B cell (primary cell): ENCODE results near the gene FTO. TPM values are rescaled to one million over a fixed set of nuclear protein-coding genes. Genes with fewer than 3 reads are reported as not detected.

ENCODE experiments used
- ATAC-seq: fragments of 200-7000 bp; cut with Tn5 transposase; one replicate; pipeline ENCODE4 v1.10.0; 2021; ENCODE audit warnings: low read depth, mild to moderate bottlenecking, moderate number of reproducible peaks, moderate library complexity
- CTCF ChIA-PET: fragments of 350-600 bp; sonication (Branson Sonifier 250); formaldehyde crosslinking; loops from one replicate; lab custom pipeline; 2021; ENCODE audit warnings: antibody characterized with exemption, inconsistent platforms; lab: Charles Lee
- POLR2A ChIA-PET: fragments of 350-600 bp; sonication (Branson Sonifier 250); formaldehyde crosslinking; loops from one replicate; lab custom pipeline; 2021; ENCODE audit warnings: antibody characterized with exemption; lab: Charles Lee
- DNase-seq: peaks from one replicate; pipeline ENCODE4 v3.0.0; 2013
- H2AFZ ChIP-seq: 2 replicates; pipeline ENCODE4 v1.6.1; 2012; ENCODE audit warnings: mild to moderate bottlenecking, low read depth, low read length; ENCODE audit not compliant: insufficient read depth, poor library complexity, severe bottlenecking
- H3K27ac ChIP-seq, 2 donors: 1 replicate in 1 of 2; 2 replicates in 1 of 2; pipeline ENCODE4 v1.5.1; 2012 to 2013; ENCODE audit warnings: low read length in 2 of 2, mild to moderate bottlenecking in 2 of 2, moderate library complexity in 1 of 2
- H3K27me3 ChIP-seq, 4 experiments: fragments of 200-600 bp in 1 of 4; sonication (generic) in 1 of 4; replicated peaks in 1 of 4; 1 replicate in 2 of 4; 2 replicates in 2 of 4; pipeline versions ENCODE4 v1.6.1 to v1.7.0; 2013 to 2016; ENCODE audit warnings: low read length in 3 of 4, mild to moderate bottlenecking in 2 of 4, mixed read lengths in 1 of 4, moderate library complexity in 1 of 4; ENCODE audit not compliant: insufficient read depth in 4 of 4, control insufficient read depth in 3 of 4; ENCODE audit errors: control extremely low read depth in 1 of 4
- H3K36me3 ChIP-seq, 2 experiments: replicated peaks in 1 of 2; 1 replicate in 1 of 2; 2 replicates in 1 of 2; pipeline versions ENCODE4 v1.6.1 to v1.7.1; 2013; ENCODE audit warnings: low read length in 1 of 2; ENCODE audit not compliant: insufficient read depth in 2 of 2, control insufficient read depth in 1 of 2; ENCODE audit errors: control extremely low read depth in 1 of 2, extremely low read depth in 1 of 2
- H3K4me1 ChIP-seq, 2 donors: fragments of 200-600 bp in 1 of 2; sonication (generic) in 1 of 2; 1 replicate in 1 of 2; 2 replicates in 1 of 2; pipeline versions ENCODE4 v1.5.1 to v1.6.1; 2013 to 2017; ENCODE audit warnings: low read length in 2 of 2; ENCODE audit not compliant: control insufficient read depth in 2 of 2, insufficient read depth in 2 of 2
- H3K4me2 ChIP-seq: replicated peaks from 2 replicates; pipeline ENCODE3; 2012; ENCODE audit warnings: mild to moderate bottlenecking, low read depth, low read length; ENCODE audit not compliant: poor library complexity, severe bottlenecking
- H3K4me3 ChIP-seq, 5 experiments: fragments of 200-600 bp in 1 of 5; sonication (generic) in 1 of 5; 1 replicate in 3 of 5; 2 replicates in 2 of 5; pipeline versions ENCODE4 v1.5.1 to v1.7.0; 2011 to 2016; ENCODE audit warnings: low read length in 4 of 5, mild to moderate bottlenecking in 4 of 5, low read depth in 2 of 5, control low read depth in 1 of 5, moderate library complexity in 1 of 5; ENCODE audit not compliant: insufficient read depth in 1 of 5; ENCODE audit errors: control extremely low read depth in 1 of 5, extremely low read depth in 1 of 5
- H3K79me2 ChIP-seq: fragments of 200-600 bp; sonication (generic); one replicate; pipeline ENCODE4 v1.6.0; 2016; ENCODE audit warnings: low read length; ENCODE audit not compliant: control insufficient read depth, insufficient read depth
- H3K9ac ChIP-seq: fragments of 200-600 bp; sonication (generic); 2 replicates; pipeline ENCODE4 v1.6.1; 2017; ENCODE audit warnings: mild to moderate bottlenecking, low read length, moderate library complexity
- H3K9me3 ChIP-seq, 3 donors: one replicate each; pipeline versions ENCODE4 v1.6.1 to v1.7.1; 2013; ENCODE audit warnings: low read length in 2 of 3; ENCODE audit not compliant: control insufficient read depth in 2 of 3, insufficient read depth in 1 of 3; ENCODE audit errors: control extremely low read depth in 1 of 3
- H4K20me1 ChIP-seq: 2 replicates; pipeline ENCODE4 v1.6.0; 2012; ENCODE audit warnings: mild to moderate bottlenecking, low read length; ENCODE audit not compliant: insufficient read depth, control insufficient read depth, poor library complexity, severe bottlenecking
- H3K27ac Mint-ChIP-seq: one replicate; pipeline ENCODE4 v1.8.0; 2021; ENCODE audit warnings: mixed read lengths
- H3K27me3 Mint-ChIP-seq: one replicate; pipeline ENCODE4 v1.8.0; 2021; ENCODE audit warnings: mixed read lengths
- H3K4me1 Mint-ChIP-seq: one replicate; pipeline ENCODE4 v1.8.0; 2021; ENCODE audit warnings: mixed read lengths
- H3K4me3 Mint-ChIP-seq: one replicate; pipeline ENCODE4 v1.8.0; 2021; ENCODE audit warnings: mixed read lengths
- H3K9me3 Mint-ChIP-seq: one replicate; pipeline ENCODE4 v1.8.0; 2022; ENCODE audit warnings: mixed read lengths; ENCODE audit not compliant: insufficient read depth
- CTCF ChIP-seq: fragments of 200-600 bp; IDR thresholded peaks from one replicate; pipeline ENCODE4 v1.8.0; 2022; ENCODE audit warnings: antibody characterized with exemption, mild to moderate bottlenecking
- EZH2 ChIP-seq: IDR thresholded peaks from 2 replicates; pipeline ENCODE4 v1.6.1; 2012; ENCODE audit warnings: borderline replicate concordance, low read depth, mild to moderate bottlenecking, moderate library complexity, low read length; ENCODE audit not compliant: insufficient read depth, poor library complexity, severe bottlenecking
- WGBS: methylation state at CpG from one replicate; pipeline ENCODE4 v1.1.5; 2013; ENCODE audit warnings: missing lambda C conversion rate; ENCODE audit not compliant: insufficient coverage; 5-methylcytosine and 5-hydroxymethylcytosine counted together
- intact Hi-C: fragments of 100-400 bp; cut with micrococcal nuclease; formaldehyde crosslinking; loops from one replicate; pipeline ENCODE4 v1.10.0; 2022
- polyA plus RNA-seq: library from polyadenylated mRNA; depleted of rRNA; stranded (reverse); fragments of >200 nt; gene quantifications from 2 replicates; pipeline ENCODE4 v1.2.3, GENCODE V29; 2012
- total RNA-seq, 2 donors: library from RNA; stranded (reverse); fragments of 120-200 nt in 1 of 2; gene quantifications; 1 replicate in 1 of 2; 2 replicates in 1 of 2; pipeline versions ENCODE4 v1.2.3 to v1.2.4, GENCODE V29; 2013 to 2022

The FTO gene
- total and polyA plus RNA-seq, 2 donors (not counting 1 experiment from before 2014, with no cell fraction given), result 26.5 to 68.5 TPM

- POLR2A ChIA-PET, result no interaction called here
Measured at GRCh38 chr16:53805752-53806151, 101.8 kb downstream of the FTO start.

More at GRCh38 chr16:53805752-53806151, 101.8 kb downstream of the FTO start:
- H3K4me3 ChIP-seq, result no peak overlapping the region
- DNase-seq (no peak), ATAC-seq (no peak)
- peaks cover 0 to 4% (median 0%) of the 10 kb centered on the region in 3 donors for H3K9me3 ChIP-seq
- Mint-ChIP-seq H3K9me3 (no peaks in the 10 kb centered on the region), H3K27me3 (no peaks in the 10 kb centered on the region), H3K4me3 (no peak overlapping the region), H3K4me1 (peaks cover 26% of the 10 kb centered on the region), H3K27ac (no peak overlapping the region)
- H3K79me2 ChIP-seq, result peaks cover 50% of the 10 kb centered on the region
- no peak overlapping the region for H3K27ac ChIP-seq
- 100% methylated on average over 2 of the region's 4 CpGs for WGBS
- peaks cover 3 to 6% of the 10 kb centered on the region in 2 experiments for H3K36me3 ChIP-seq
- no peak overlapping the region for H3K4me2 ChIP-seq
- intact Hi-C loops, result no loop called here
- peaks cover 25% of the 10 kb centered on the region for H4K20me1 ChIP-seq
- TF ChIP-seq EZH2, result no peak
- no peak for TF ChIP-seq CTCF
- no peak overlapping the region for H2AFZ ChIP-seq
- CTCF ChIA-PET, result no interaction called here
- no peaks in the 10 kb centered on the region for H3K27me3 ChIP-seq
- H3K9ac ChIP-seq, result no peak overlapping the region
- H3K4me1 ChIP-seq, result no peaks in the 10 kb centered on the region
